Femur (tissue), 1 donor: Measurements from ENCODE around the gene F11.
"Not testable (repeated sequence)": the region's sequence is repeated elsewhere in the genome, so short reads cannot be mapped to it uniquely, and the experiment has no call there.

Experiments used
- DNase-seq: peaks from one replicate; pipeline ENCODE4 v3.0.0-alpha.2; 2017

Gene F11

DNA sequence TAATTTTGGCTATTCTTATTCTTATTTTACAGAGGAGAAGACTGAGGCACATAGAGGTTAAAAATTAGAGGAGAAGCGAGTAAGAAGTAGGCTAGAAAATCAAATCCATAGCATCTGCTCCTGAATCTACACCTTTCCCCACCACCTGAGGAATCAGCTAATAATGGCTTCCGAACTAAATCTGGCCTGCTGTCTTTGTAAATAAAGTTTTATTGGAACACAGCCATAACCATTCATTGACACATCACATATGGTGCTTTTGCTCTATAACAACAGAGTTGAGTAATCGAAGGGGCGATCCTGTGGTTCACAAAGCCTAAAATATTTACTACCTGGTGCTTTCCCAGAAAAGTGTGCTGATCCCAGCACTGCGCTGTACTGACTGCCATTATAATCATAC, 38.2 kb downstream of the F11 start:
- DNase-seq: no peak

DNA sequence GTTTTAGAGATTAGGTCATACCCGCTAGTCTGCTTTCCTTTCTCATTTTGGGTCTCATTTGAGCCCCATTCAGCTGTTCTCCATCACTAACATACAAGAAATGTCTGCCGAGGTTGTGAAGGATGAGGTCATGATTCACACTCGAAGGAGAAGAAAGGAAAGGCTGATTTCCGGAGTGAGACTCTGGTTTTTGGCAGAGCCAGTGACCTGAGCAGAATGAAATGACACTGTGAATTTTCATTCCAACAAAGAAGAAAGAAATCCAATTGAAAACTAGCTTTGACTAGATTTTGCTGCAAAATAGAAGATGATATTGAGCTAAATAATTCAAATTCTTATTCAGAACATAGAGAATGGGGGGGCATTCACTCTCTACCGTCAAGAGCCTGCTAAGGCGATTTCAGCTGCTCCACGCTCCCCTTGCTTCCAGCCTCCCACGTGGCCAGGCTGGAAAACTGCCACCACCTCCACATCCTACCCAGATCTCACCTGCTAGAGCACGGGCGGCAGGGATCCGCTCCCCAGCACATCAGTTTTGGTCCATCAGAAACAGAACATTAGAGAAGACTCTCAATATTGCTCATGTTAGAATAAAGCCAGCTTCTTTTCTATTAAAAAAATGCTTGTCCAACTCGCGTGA, 39.0 kb downstream of the F11 start:
- no peak for DNase-seq

DNA sequence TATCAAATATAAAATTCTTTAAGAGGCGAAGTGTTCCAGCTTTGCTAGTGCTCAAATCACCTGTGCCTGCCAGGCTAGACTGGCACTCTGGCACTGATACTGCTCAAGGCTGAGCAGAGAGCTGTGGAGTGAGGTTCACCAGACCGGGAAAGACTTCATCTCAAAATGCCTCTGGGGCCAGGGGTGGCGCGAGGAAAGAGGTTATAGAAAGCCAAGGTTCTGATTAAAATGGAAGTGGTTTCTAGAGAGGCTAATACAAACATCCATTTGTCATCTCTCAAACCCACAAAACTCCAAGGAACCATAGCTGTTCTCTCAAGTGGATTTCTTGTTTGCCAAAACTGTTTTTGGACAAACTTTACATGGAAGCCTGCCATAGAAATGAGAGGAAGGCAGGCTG, 41.5 kb downstream of the F11 start:
- peak; percentile 27 for DNase-seq

DNA sequence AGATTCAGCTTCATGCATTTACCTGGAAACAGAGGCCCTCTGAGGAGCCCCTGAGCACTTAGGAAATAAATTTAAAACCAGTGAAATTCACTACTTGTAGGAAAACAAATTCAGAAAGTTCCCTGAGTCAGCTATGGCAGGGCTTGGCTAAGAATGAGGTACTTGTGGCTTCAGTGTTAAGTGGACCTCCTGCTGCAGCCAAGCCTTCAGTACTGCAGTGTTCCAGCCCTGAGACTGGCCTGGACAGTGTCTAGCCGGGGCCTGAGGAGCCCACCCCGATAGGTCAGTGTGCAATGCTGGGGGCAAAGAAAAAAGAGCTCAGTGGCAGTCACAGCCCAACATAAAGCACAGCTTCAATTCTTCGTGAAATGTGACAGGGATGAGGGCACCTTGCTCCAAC, 41.9 kb downstream of the F11 start:
- DNase-seq: peak; percentile 35

DNA sequence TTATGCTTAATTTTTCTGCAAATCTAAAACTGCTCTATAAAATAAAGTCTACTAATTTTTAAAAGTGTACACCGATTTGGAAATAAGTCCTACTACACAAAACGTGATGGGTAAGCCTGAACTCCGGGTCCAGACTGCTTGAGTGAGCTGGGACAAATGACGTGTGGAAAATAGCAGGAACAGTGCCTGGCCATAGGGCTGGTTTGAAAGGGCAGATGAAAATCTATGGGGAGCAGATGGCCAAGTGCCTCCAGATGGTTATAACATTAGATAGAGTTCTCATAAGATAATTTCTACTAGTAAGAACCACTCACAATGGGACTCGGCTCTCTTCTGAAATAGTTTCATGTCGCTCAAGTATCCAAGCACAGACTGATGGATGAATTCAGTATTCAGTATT, 52.5 kb downstream of the F11 start:
- DNase-seq: no peak

DNA sequence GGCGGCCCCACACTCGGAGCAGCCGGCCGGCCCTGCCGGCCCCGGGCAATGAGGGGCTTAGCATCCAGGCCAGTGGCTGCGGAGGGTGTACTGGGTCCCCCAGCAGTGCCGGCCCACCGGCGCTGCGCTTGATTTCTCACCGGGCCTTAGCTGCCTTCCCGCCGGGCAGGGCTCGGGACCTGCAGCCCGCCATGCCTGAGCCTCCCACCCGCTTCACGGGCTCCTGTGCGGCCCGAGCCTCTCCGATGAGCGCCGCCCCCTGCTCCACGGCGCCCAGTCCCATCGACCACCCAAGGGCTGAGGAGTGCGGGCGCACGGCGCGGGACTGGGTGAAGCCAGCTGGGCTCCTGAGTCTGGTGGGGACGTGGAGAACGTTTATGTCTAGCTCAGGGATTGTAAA, 58.7 kb downstream of the F11 start:
- not testable (repeated sequence) for DNase-seq

DNA sequence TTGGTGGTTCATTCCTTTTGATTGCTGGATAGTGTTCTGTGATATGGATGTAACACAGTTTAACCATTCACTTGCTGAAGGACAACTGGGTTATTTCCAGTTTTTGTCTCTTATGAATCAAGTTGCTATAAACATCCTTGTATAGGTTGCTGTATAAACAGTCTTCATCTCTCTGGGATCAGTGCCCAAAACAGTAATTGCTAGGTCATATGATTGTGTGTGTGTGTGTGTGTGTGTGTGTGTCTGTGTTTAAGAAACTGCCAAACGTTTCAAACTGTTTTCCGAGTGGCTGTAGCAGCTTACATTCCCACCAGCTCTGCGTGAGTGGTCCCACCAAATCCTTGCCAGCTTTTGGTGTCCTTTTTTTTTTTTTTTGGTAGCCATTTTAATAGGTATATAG, 60.4 kb downstream of the F11 start:
- no peak for DNase-seq

DNA sequence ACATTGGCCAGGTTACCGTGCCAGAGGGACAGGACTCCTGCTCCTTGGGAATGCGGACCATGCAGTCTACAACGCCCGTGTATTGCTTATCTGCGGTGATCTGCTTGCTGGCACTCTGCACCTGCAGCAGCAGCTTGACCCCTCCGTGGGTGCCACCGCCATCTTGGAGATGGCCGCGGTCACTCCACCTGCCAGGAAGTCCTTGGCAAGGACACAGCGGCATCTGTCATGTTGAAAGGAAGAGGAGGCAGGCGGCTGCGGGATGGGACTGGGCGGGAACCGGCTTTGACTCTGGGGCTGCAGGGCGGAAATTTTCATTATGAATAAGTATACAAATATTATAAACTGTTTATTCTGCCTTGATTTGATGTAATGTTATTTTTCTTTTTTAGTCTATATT, 63.4 kb downstream of the F11 start:
- DNase-seq: no peak

DNA sequence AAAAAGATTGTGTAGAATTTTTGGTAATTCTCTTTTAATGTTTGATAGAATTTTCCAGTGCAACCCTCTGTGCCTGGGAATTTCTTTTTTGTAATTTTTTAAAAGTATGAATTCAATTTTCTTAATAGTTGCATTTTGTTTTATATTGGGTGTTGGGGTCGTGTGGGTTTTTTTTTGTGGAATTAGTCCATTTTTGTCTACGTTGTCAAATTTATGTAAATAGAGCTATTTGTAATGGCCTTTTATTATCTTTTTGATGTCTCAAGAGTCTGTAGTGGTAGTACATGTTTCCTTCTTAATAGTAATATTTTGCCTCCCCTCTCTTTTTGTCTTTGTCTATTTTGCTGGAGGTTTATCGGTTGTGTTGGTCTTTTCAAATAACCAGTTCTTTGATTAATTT, 64.4 kb downstream of the F11 start:
- no peak for DNase-seq

DNA sequence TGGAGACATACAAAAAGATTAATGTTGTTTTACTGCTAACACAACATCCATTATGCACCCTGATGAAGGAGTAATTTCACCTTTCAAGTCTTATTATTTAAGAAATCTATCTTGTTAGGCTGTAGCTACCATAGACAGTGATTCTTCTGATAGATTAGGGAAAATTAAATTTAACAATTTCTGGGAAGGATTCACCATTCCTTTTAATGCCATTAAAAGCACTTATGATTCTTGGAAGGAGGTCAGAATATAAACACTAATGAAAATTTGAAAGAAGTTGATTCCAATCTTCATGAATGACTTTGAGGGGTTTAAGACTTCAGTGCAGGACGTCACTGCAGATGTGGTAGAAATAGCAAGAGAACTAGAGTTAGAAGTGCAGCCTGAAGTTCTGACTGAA, 69.8 kb downstream of the F11 start:
- DNase-seq: no peak
